IPS-18a (cell line): Measurements from ENCODE around the gene PAPOLG.

ENCODE experiments used
- H3K27ac ChIP-seq: one replicate; pipeline ENCODE4 v1.5.1; 2013; ENCODE audit warnings: low read length
- H3K27me3 ChIP-seq: one replicate; pipeline ENCODE4 v1.6.1; 2013; ENCODE audit warnings: mild to moderate bottlenecking, low read length; ENCODE audit not compliant: control insufficient read depth, insufficient read depth
- H3K36me3 ChIP-seq: one replicate; pipeline ENCODE4 v1.6.1; 2013; ENCODE audit warnings: low read depth, low read length; ENCODE audit not compliant: control insufficient read depth
- H3K4me1 ChIP-seq: one replicate; pipeline ENCODE4 v1.6.1; 2013; ENCODE audit warnings: low read depth, low read length; ENCODE audit not compliant: control insufficient read depth
- H3K4me3 ChIP-seq: one replicate; pipeline ENCODE4 v1.5.1; 2013; ENCODE audit warnings: low read length
- H3K9ac ChIP-seq: one replicate; pipeline ENCODE4 v1.6.1; 2013; ENCODE audit warnings: mild to moderate bottlenecking, low read length, moderate library complexity
- H3K9me3 ChIP-seq: one replicate; pipeline ENCODE4 v1.6.1; 2013; ENCODE audit warnings: low read depth, low read length; ENCODE audit not compliant: control insufficient read depth

Gene PAPOLG

DNA sequence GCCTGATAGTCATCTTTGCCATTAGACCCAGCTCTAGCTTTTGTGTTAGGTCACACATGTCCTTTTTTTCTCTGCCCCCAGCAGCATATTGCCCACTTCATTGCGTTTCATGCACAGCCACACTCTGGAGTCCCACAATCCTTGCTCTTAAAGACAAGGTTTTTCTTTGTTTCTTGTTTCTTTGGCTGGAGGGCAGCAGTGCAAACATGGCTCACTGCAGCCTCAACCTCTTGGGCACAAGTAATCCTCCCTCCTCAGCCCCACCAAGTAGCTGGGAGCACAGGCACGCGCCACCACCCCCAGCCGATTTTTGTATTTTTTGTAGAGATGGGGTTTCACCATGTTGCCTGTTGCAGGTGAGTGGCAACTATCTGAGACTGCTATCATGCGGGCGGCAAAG lies 16.9 kb upstream of the PAPOLG start:
- Histone ChIP-seq H3K36me3 (no peaks in the 10 kb centered on the region), H3K9me3 (no peaks in the 10 kb centered on the region), H3K4me3 (no peak overlapping the region), H3K27ac (no peak overlapping the region), H3K4me1 (peaks cover 8% of the 10 kb centered on the region), H3K27me3 (peaks cover 73% of the 10 kb centered on the region), H3K9ac (no peak overlapping the region)

DNA sequence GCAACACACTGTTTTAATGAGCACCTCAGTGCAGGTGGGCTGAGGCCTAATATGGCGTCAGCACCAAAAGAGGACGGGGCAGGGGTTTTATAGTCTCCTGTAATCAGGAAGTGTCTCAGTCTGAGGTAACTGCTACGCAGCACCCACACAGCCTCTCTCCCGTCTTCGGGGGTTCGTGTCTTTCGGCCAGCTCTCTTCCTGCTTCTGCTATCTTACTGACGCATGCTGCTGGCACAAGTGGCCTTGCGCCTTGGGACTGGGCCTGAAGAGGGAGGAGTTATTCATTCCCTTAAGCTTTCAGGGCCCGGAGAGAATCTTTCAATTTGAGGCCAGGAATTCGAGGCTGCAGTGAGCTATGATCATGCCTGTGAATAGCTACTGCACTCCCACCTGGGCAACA lies 14.5 kb upstream of the PAPOLG start:
- H3K9me3 ChIP-seq: no peaks in the 10 kb centered on the region
- H3K27ac ChIP-seq: no peak overlapping the region
- no peak overlapping the region for H3K4me3 ChIP-seq
- peaks cover 8% of the 10 kb centered on the region for H3K4me1 ChIP-seq
- no peak overlapping the region for H3K9ac ChIP-seq
- peaks cover 69% of the 10 kb centered on the region for H3K27me3 ChIP-seq
- H3K36me3 ChIP-seq: no peaks in the 10 kb centered on the region

DNA sequence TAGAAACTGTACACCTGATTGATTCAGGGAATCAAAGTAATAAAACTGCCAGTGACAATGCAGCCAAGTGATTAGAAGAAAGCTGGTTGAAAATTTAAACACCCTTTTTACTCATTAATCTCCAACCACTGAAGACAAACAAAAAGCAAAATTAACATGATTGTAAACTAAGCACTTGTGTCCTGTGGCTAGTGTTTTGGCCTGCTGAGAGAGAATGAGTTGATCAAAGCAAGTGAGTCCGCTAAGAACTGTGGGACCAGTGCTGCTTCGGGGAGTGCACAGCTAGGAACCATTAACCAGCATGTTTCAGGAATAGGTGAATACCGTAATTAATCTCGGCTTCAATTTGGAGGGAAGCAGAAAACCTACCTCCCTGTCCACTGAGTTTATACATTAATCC lies 13.6 kb upstream of the PAPOLG start:
- Histone ChIP-seq H3K9ac (no peak overlapping the region), H3K4me3 (no peak overlapping the region), H3K36me3 (no peaks in the 10 kb centered on the region), H3K27me3 (peaks cover 69% of the 10 kb centered on the region), H3K9me3 (no peaks in the 10 kb centered on the region), H3K4me1 (peaks cover 8% of the 10 kb centered on the region), H3K27ac (no peak overlapping the region)

DNA sequence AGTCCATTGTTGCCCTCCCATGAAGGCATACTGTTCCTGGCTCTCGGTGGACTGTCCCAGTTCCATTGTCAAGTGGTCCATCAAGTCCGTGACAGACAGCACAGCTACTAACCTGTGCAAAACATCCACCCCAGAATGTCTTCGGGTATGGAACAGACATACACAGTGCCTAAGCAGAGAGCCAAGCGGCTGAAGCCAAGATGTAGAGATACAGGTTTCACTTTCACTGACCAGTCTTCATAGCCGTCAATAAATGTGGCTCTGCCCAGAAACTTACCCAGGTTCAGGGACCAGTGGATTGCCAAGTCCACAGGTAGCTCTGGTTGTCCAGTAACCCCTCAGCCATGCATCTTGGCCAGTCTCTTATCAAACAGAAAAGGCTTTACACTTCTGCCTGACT lies 10.7 kb upstream of the PAPOLG start:
- no peaks in the 10 kb centered on the region for H3K36me3 ChIP-seq

DNA sequence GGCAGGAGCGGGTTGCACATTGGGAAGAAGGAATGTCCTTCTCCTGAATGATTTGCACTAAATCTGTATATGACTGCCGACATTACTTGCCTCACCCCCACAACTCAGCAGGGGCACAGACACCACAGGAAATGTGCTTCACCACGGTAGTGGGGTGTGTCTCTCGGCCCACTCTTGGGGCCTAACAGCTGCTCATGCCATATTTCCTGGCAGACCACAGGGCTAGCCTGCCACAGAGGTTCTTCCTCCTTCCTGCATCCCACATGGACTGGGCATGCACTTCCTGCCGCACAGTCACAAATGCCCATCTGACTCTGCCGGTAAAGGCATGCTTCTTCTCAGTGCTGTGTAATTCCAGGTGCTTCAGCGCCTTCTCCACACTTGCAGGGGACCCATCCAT lies 10.3 kb upstream of the PAPOLG start:
- no peak overlapping the region for H3K9ac ChIP-seq
- no peaks in the 10 kb centered on the region for H3K36me3 ChIP-seq
- H3K9me3 ChIP-seq: no peaks in the 10 kb centered on the region
- H3K27me3 ChIP-seq: peaks cover 50% of the 10 kb centered on the region
- no peak overlapping the region for H3K27ac ChIP-seq
- H3K4me3 ChIP-seq: no peak overlapping the region
- peaks cover 8% of the 10 kb centered on the region for H3K4me1 ChIP-seq

More for the DNA sequence above, 10.7 kb upstream of the PAPOLG start:
- Histone ChIP-seq H3K27me3 (peaks cover 55% of the 10 kb centered on the region), H3K27ac (no peak overlapping the region), H3K9ac (no peak overlapping the region), H3K4me3 (no peak overlapping the region), H3K4me1 (peaks cover 8% of the 10 kb centered on the region), H3K9me3 (no peaks in the 10 kb centered on the region)

DNA sequence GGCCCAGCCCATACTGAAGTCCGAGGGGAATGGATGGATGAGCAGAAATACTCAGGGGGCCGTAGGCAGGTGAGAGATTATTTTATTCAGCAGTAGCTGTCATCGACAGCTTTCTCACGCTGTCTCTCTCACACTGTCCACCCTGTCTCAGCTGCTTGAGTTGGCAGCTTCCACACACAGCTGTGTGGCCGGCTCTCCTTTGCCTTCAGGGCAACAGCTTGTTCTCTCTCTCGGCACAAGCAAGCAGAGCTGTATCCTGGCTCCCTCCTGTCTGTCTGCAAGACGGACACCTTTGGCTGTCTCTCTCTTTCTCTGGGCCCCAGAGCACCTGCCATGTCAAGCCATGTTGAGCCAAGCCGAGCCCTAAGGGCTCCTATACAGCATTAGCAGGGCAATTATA lies 9.8 kb upstream of the PAPOLG start:
- Histone ChIP-seq H3K4me3 (no peak overlapping the region), H3K36me3 (no peaks in the 10 kb centered on the region), H3K9ac (no peak overlapping the region), H3K9me3 (no peaks in the 10 kb centered on the region), H3K27me3 (peaks cover 47% of the 10 kb centered on the region), H3K27ac (no peak overlapping the region), H3K4me1 (peaks cover 8% of the 10 kb centered on the region)

DNA sequence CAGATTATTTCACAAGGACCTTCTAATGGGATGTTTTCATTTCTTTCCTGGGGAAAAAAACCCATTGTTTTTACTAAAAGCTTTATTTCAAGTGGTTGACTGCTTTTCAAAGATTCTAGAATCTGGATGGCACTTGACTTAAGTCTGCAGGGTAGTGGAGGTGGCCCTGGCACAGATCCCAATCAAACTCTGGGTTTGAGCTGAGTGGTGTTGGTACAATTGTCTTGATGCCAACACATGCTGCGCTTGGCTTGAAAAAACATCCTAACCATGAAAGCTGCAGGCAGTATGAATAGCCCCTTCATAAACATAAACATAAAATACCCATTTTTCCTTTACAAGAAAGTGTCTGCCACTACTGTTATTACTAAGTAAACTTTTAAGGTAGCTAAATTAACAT lies 3.6 kb downstream of the PAPOLG start:
- H3K9ac ChIP-seq: no peak overlapping the region
- H3K27me3 ChIP-seq: no peaks in the 10 kb centered on the region
- H3K4me3 ChIP-seq: no peak overlapping the region
- H3K36me3 ChIP-seq: peaks cover 48% of the 10 kb centered on the region
- H3K4me1 ChIP-seq: peaks cover 12% of the 10 kb centered on the region
- H3K9me3 ChIP-seq: no peaks in the 10 kb centered on the region
- no peak overlapping the region for H3K27ac ChIP-seq

DNA sequence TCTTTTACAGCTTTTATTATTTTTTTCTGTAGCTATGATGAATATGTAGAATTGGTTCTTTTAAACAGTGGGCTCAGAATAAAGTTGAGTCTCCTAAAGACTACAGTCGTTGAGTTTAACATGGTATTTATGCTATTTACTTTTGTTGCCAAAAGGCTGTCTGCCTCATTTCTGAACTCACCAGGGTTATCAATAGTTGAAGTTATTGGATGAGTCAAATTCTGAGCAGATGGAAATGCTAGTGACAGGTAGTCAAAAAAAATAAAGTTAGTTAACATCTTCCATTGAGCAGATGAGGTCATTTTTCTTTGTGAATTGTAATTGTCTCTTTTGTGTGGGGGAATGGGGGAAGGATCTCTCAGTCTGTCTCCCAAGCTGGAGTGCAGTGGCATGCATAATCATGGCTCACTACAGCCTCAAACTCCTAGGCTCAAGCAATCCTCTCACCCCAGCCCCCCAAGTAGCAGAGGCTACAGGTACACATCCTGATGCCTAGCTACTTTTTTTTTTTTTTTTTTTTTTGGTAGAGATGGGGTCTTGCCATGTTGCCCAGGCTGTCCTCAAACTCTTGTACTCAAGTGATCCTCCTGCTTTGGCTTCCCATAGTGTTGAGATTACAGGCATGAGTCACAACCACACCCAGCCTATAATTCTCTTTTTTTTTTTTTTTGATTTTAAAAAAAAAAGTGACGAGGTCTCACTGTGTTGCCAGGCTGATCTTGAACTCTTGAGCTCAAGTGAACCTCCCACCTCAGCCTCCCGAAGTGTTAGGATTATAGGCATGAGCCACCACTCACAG lies 8.9 kb downstream of the PAPOLG start:
- Histone ChIP-seq H3K36me3 (peaks cover 80% of the 10 kb centered on the region), H3K9me3 (no peaks in the 10 kb centered on the region), H3K4me3 (no peak overlapping the region), H3K4me1 (no peaks in the 10 kb centered on the region), H3K9ac (no peak overlapping the region), H3K27me3 (no peaks in the 10 kb centered on the region), H3K27ac (no peak overlapping the region)

DNA sequence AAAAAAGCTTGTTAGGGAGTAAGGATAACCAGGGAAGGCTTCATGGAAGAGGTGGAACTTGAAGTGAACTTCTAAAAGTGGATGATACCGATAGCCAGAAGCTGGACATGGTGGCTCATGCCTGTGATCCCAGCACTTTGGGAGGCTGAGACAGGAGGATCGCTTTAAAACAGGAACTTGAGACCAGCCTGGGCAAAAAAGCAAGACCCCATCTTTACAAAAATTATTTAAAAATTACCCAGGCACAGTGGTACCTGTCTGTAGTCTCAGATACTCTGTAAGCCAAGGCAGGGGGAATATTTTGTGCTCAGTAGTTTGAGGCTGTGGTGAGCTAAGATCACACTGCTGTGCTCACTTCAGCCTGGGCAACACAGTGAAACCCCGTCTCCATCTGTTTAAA lies 10.2 kb downstream of the PAPOLG start:
- Histone ChIP-seq H3K9me3 (no peaks in the 10 kb centered on the region), H3K4me3 (no peak overlapping the region), H3K9ac (no peak overlapping the region), H3K27me3 (no peaks in the 10 kb centered on the region), H3K27ac (no peak overlapping the region), H3K36me3 (peaks cover 80% of the 10 kb centered on the region), H3K4me1 (no peaks in the 10 kb centered on the region)

DNA sequence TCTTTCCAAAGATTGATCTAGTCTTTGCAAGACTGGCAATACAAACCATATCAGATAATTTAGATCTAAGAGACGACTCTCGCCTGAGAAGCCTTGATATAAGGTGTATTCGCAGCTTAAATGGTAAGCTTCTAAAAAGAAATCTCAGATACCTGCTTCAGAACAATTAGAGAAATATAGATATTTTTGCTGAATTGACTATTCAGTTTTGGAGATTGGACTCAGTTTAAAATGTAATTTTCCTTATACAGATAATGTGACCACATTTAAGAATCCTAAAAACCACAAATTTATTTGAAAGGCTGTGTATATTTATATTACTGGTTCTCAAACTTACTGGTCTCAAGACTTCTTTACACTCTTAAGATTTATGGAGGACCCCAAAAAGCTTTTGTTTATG lies 15.4 kb downstream of the PAPOLG start:
- Histone ChIP-seq H3K9me3 (no peaks in the 10 kb centered on the region), H3K27me3 (no peaks in the 10 kb centered on the region), H3K4me3 (no peak overlapping the region), H3K9ac (no peak overlapping the region), H3K4me1 (no peaks in the 10 kb centered on the region), H3K36me3 (peaks cover 76% of the 10 kb centered on the region), H3K27ac (no peak overlapping the region)

DNA sequence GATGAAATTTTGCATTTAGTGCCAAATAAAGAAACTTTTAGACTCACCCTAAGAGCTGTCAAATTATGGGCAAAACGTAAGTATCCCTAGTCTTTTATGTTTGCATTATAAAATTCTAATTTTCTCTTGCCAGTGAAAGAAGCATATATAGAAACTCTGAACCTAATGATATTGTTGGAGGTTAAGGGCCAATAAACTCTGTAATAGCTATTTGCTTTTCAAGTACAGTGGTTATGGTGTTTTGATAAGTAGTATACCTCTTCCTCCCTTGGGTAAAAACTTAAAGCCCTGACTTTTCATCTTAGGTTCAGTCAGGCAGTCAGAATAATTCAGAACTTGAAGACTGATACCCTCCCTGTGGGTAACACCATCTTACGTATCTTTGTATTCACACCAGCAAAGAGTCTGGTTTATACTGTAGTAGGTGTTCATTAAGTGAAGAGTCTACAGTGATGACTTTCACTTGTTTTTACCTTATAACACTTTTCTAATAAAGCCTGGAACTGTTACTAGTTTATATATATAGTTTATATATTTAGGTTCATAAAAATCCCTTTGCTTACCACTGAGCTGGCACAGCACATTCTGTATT lies 19.1 kb downstream of the PAPOLG start:
- Histone ChIP-seq H3K9ac (no peak overlapping the region), H3K27me3 (no peaks in the 10 kb centered on the region), H3K4me3 (no peak overlapping the region), H3K27ac (no peak overlapping the region), H3K4me1 (no peaks in the 10 kb centered on the region), H3K9me3 (no peaks in the 10 kb centered on the region), H3K36me3 (peaks cover 69% of the 10 kb centered on the region)

DNA sequence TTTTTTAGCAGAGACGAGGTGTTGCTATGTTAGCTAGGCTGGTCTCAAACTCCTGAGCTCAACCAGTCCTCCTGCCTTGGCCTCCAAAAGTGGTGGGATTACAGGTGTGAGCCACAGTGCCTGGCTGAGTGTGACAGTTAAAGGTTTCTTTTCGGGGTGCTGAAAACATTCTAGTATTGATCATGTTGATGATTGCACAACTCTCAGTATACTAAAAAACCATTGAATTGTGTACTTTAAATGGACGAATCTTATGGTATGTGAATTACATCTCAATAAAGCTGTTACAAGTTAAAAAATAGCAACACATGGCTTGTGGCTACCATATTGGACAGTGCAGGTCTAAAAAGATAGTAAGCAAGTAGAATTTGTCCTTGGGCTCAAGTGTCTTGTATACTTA lies 22.3 kb downstream of the PAPOLG start:
- Histone ChIP-seq H3K4me1 (no peaks in the 10 kb centered on the region), H3K27ac (no peak overlapping the region), H3K27me3 (no peaks in the 10 kb centered on the region), H3K4me3 (no peak overlapping the region), H3K36me3 (peaks cover 67% of the 10 kb centered on the region), H3K9me3 (no peaks in the 10 kb centered on the region), H3K9ac (no peak overlapping the region)
